Activated T-helper 17 cell treated with anti-CD3 and anti-CD28 coated beads, Interleukin-2, amount 50 U/mL, for 72 hours (primary cell): Measurements from ENCODE around the gene ABCA4. TPM values are rescaled to one million over a fixed set of nuclear protein-coding genes. Genes with fewer than 3 reads are reported as not detected.
"Not testable (repeated sequence)": the region's sequence is repeated elsewhere in the genome, so short reads cannot be mapped to it uniquely, and the experiment has no call there.

ENCODE experiments used
- ATAC-seq: fragments of 150-1000 bp; cut with Tn5 transposase; replicated peaks from 2 replicates; pipeline ENCODE4 v1.10.0; 2021; ENCODE audit warnings: mild to moderate bottlenecking, moderate library complexity
- H3K27ac Mint-ChIP-seq: one replicate; pipeline ENCODE4 v1.8.0; 2022; ENCODE audit warnings: mixed read lengths
- H3K27me3 Mint-ChIP-seq: one replicate; pipeline ENCODE4 v1.8.0; 2022; ENCODE audit warnings: mixed read lengths
- H3K36me3 Mint-ChIP-seq: one replicate; pipeline ENCODE4 v1.8.0; 2022; ENCODE audit warnings: low read depth, mild to moderate bottlenecking, mixed read lengths
- H3K4me1 Mint-ChIP-seq: one replicate; pipeline ENCODE4 v1.8.0; 2022; ENCODE audit warnings: mixed read lengths
- H3K4me3 Mint-ChIP-seq: one replicate; pipeline ENCODE4 v1.8.0; 2022; ENCODE audit warnings: mild to moderate bottlenecking, mixed read lengths
- H3K9me3 Mint-ChIP-seq: one replicate; pipeline ENCODE4 v1.8.0; 2022; ENCODE audit warnings: mixed read lengths
- total RNA-seq, 2 donors: library from RNA; stranded (reverse); gene quantifications; one replicate each; pipeline ENCODE4 v1.2.3, GENCODE V29; 2022

The ABCA4 gene
- total RNA-seq, 2 donors from 2014 or later = not detected

- no peaks in the 10 kb centered on the region for H3K36me3 Mint-ChIP-seq
- H3K27ac Mint-ChIP-seq = no peak overlapping the region
- peaks cover 4% of the 10 kb centered on the region for H3K27me3 Mint-ChIP-seq
- no peaks in the 10 kb centered on the region for H3K4me1 Mint-ChIP-seq
- no peak for ATAC-seq
- peaks cover 20% of the 10 kb centered on the region for H3K9me3 Mint-ChIP-seq
- H3K4me3 Mint-ChIP-seq = no peak overlapping the region
These were observed 160.3 kb downstream of the ABCA4 start for GRCh38 chr1:93960641-93961147.

GRCh38 chr1:93959413-93959812 is 161.5 kb downstream of the ABCA4 start:
- no peak for ATAC-seq
- H3K27ac Mint-ChIP-seq = no peak overlapping the region
- peaks cover 29% of the 10 kb centered on the region for H3K9me3 Mint-ChIP-seq
- no peaks in the 10 kb centered on the region for H3K4me1 Mint-ChIP-seq
- no peaks in the 10 kb centered on the region for H3K36me3 Mint-ChIP-seq
- H3K4me3 Mint-ChIP-seq = no peak overlapping the region
- H3K27me3 Mint-ChIP-seq = peaks cover 4% of the 10 kb centered on the region

GRCh38 chr1:93958726-93959100 is 162.2 kb downstream of the ABCA4 start:
- Mint-ChIP-seq H3K9me3 (peaks cover 29% of the 10 kb centered on the region), H3K4me1 (no peaks in the 10 kb centered on the region), H3K27ac (no peak overlapping the region), H3K27me3 (peaks cover 4% of the 10 kb centered on the region), H3K4me3 (no peak overlapping the region), H3K36me3 (no peaks in the 10 kb centered on the region)
- ATAC-seq = no peak

- H3K36me3 Mint-ChIP-seq = no peaks in the 10 kb centered on the region
- peaks cover 4% of the 10 kb centered on the region for H3K27me3 Mint-ChIP-seq
- no peaks in the 10 kb centered on the region for H3K4me1 Mint-ChIP-seq
- ATAC-seq = no peak
- H3K27ac Mint-ChIP-seq = no peak overlapping the region
- H3K9me3 Mint-ChIP-seq = peaks cover 30% of the 10 kb centered on the region
- no peak overlapping the region for H3K4me3 Mint-ChIP-seq
These were observed 162.8 kb downstream of the ABCA4 start for GRCh38 chr1:93958032-93958725.

- no peak for ATAC-seq
- Mint-ChIP-seq H3K36me3 (no peaks in the 10 kb centered on the region), H3K4me1 (no peaks in the 10 kb centered on the region), H3K4me3 (no peak overlapping the region), H3K27ac (no peak overlapping the region), H3K27me3 (peaks cover 4% of the 10 kb centered on the region), H3K9me3 (peaks cover 44% of the 10 kb centered on the region)
These were observed 165.2 kb downstream of the ABCA4 start for GRCh38 chr1:93955765-93956164.

- not testable (repeated sequence) for H3K36me3 Mint-ChIP-seq, H3K27me3 Mint-ChIP-seq, ATAC-seq, H3K4me3 Mint-ChIP-seq, H3K27ac Mint-ChIP-seq, H3K4me1 Mint-ChIP-seq
- H3K9me3 Mint-ChIP-seq = peaks cover 14% of the 10 kb centered on the region
These were observed 173.8 kb downstream of the ABCA4 start for GRCh38 chr1:93947002-93947686.

Other genes starting within 250 kb of the ABCA4 start
- 10 to 100 TPM; 62.9 to 79.5 TPM for gene DNTTIP2, start 241.9 kb downstream of the ABCA4 start, total RNA-seq
- 10 to 100 TPM; 15.4 to 31.1 TPM for gene GCLM, start 211.7 kb downstream of the ABCA4 start, total RNA-seq
- not detected for gene ARHGAP29, start 116.4 kb upstream of the ABCA4 start, total RNA-seq